Ecto neural progenitor cell (in vitro differentiated cells): ENCODE data around the gene NUMA1.
A peak's percentile ranks its signal among the peaks of the same experiment; 100 is the strongest.

ENCODE experiments used
- DNase-seq: peaks from one replicate; pipeline ENCODE4 v3.0.0-alpha.2; 2018; ENCODE audit warnings: low spot score

Gene NUMA1

DNA sequence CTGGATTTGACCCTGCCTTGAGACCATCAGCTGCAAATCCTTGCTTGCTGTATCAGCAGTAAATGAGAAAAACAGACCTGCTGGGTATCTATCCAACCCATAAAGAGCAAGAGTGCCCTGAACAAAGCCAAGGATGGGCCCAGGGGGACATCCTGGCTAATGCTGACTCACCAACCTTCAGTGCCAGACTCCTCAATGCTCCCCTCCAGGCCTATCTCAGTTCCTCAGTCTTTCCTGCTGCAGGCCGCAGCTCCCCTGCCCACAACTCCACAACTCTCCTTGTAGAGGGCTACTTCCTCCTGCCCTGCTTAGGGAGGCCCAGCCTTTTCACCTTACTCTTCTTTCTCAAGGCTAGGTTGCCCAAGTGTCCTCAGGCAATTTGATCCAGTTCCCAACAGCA is 20.1 kb upstream of the NUMA1 start:
- DNase-seq, result no peak

- DNase-seq, result no peak
Measured at GRCh38 chr11:72100009-72100408, 19.7 kb upstream of the NUMA1 start.

DNA sequence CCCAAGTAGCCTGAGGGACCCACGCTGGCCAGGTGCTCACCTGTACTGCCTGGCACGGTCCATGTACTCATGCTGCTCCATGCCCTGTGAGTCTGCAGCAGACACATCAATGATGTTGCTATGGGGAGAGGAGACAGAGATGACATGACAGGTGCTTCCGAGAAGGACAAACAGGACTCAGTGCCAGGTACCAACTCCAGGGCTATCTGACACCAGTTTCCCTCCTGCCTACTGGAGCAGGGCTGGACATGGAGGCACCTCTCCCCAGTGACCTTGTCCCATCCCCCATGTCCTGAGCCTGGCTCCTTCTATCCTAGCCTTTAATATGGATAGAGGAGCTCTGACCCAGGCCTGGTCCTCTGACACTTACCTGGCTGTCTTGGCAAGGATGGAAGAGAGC is 18.4 kb upstream of the NUMA1 start:
- no peak for DNase-seq

GRCh38 chr11:72091292-72091691 is 10.9 kb upstream of the NUMA1 start:
- DNase-seq, result peak; percentile 81

DNA sequence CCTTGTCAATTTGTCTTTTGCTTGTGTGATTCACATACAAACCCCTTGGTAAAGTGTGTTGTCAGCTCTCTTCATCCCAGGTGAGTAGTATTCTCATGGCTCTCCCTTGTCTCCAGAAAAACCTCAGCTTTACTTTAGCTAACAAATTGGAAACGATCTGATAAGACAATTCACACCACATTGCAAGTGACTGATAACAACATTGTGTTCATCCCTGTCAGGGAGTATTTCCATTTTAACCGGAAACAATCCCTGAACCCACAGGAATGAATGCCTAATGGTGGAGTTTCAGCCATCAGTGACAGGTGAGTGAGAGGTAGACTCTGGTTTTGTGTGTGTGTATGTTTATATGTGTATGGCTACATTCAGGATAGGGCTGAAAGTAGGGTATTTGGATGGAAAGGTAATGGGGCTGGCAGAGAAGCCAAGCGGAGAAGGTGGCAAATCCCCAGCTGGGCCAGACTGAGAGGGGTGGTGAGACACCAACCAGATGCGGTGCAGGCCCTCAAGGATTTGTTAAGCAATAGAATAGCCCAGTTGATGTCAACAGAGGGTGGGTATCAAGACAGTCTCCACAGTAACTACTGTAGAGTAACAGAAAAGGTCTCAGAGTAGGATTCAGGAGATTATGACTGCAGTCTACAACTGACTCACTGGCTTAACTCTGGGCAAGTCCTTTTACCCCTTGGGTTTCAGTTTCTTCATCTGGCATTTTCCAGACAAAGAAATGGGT is 7.9 kb upstream of the NUMA1 start:
- DNase-seq, result no peak

- DNase-seq, result no peak
Measured at GRCh38 chr11:72085621-72086351, 5.4 kb upstream of the NUMA1 start.

DNA sequence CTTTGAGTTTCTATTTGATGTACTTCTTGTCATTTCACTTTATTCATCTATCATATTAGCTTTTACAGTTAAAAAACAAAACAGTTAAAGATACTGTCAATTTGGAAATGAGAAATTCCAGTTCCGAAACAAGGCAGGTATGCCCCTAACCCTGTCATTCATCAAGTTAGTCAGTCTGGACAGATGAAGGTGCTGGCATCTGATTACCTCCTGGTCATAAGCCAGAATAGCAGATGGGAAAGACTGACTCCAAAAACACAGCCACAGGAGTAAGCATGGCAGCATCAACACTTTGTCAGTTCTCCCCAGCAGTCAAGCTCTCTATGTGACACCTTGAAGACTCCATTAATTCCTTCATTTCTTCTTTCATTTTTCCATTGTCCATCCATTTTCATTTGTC is 4.6 kb upstream of the NUMA1 start:
- no peak for DNase-seq

DNA sequence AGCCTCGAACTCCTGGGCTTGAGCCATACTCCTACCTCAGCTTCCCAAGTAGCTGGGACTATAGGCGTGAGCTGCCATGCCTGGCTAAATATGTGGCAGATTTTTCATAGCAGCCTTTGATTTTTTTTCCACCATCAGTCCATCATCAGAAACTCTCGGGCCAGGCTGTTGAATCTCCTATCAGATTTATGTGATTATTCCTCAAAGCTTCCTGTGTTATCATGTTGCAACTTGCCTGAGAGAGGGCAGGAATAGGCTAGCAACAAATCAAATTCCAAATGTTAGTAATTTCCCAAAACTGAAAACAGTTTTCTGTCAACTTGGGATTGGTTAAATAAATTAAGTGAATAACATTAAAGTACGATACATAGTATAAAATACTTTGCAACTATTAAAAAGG is 3.7 kb upstream of the NUMA1 start:
- no peak for DNase-seq

DNA sequence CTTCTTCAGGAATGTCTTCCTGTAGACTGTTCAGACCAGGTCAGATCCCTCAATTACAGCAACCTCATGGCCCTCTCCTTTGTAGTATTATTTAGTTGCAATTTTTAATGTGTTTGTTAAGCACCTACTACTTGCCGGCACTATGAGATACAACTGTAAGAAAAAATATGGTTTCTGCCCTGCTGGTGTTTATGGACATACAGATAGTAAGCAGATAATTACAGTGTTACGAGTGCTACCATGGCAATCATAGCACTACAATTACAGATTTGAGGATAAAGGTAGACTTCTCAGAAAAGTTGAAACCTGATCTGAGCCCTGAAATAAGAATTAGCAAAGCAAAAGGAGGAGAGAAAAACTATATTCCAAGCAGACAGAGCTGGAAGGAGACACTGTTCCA is 3.1 kb upstream of the NUMA1 start:
- no peak for DNase-seq

GRCh38 chr11:72081821-72082453 is 1.6 kb upstream of the NUMA1 start:
- no peak for DNase-seq

DNA sequence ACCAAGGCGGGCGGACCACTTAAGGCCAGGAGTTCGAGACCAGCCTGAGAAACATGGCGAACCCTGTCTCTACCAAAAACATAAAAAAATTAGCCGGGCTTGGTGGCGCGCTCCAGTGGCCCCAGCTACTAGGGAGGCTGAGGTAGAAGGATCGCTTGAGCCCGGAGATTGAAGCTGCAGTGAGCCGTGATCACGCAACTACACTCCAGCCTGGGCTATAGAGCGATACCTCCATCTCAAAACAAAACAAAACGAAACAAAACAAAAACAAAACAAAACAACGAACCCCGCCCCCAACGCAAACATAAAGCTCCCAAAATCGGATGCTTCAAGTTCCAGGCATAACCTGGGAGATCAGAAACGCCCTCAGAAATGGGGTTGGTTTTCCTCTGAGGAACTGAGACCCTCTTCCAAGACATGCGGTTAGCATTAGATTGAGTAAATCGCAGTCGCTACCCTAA is 872 bp upstream of the NUMA1 start:
- DNase-seq, result no peak

GRCh38 chr11:72079819-72080325 is 470 bp downstream of the NUMA1 start:
- no peak for DNase-seq

GRCh38 chr11:72078477-72078876 is 1.9 kb downstream of the NUMA1 start:
- DNase-seq, result no peak

DNA sequence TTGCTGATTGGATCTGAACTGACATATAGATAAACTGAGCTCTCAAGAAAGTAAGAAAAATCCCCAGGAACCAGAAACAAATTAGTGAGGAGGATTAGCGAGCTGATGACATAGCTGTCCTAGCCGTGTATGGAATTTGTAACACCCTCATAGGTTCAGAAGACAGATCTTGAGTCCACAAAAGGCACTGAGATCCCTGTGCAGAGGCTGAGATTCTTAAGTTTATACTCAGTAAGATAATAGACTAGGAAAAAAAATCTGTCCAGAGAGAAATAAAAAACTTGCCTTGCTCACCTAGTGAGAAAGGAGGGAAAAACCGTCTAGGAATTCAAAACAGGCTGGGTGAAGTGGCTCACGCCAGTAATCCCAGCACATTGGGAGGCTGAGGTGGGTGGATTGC is 4.6 kb downstream of the NUMA1 start:
- DNase-seq, result no peak

DNA sequence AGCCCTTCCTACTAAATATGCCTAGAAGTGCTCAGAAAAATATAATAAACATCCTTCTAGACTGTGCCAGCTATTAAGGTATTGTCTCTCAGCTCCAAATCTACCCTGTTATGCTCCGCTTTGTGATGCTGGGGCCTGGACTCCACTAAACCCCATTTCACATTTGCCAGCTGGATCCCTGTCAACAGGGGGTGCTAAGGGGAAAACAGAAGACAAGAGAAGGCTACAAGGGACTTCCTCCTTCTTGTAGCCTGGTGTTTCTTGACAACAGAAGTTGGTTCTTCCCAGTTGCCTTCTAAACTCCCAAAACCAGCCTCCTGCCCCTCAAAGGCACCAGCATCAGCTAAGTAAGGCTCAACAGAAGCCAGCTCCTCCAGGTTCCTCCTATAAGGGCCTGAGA is 5.2 kb downstream of the NUMA1 start:
- DNase-seq, result no peak

GRCh38 chr11:72072348-72072747 is 8.0 kb downstream of the NUMA1 start:
- no peak for DNase-seq

DNA sequence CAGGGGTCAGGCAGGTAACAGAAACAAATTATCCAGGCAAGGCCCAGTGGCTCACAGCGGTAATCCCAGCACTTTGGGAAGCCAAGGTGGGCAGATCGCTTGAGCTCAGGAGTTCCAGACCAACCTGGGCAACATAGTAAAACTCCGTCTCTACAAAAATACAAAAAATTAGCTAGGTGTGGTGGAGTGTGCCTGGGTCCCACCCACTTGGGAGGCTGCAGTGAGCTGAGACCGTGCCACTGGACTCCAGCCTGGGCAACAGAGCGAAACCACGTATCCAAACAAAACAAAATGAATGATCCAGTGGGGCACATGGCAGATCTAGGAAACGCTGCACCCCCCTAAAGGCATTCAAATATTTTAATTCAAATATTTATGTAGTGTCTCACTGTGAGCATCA is 9.9 kb downstream of the NUMA1 start:
- no peak for DNase-seq

GRCh38 chr11:72069787-72070251 is 10.5 kb downstream of the NUMA1 start:
- DNase-seq, result peak; percentile 52

- no peak for DNase-seq
Measured at GRCh38 chr11:72069200-72069599, 11.1 kb downstream of the NUMA1 start.

DNA sequence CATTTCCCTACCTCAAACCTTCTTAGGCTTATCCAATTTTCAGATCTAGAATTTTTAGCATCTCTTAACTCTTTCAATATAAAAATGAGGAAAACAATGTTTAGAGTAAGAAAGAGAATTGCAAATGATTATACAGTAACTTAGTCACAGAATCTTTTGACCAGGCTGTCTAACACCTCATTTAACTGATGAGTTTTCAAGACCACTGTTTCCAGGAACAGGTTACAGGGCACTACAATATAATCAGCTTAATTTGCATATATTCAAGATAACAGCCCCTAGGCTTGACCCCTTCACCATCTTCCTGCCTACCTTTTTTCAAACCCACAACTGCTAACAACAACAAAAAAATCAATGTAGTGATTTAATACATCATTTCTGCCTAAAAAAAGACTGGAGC is 12.7 kb downstream of the NUMA1 start:
- no peak for DNase-seq

DNA sequence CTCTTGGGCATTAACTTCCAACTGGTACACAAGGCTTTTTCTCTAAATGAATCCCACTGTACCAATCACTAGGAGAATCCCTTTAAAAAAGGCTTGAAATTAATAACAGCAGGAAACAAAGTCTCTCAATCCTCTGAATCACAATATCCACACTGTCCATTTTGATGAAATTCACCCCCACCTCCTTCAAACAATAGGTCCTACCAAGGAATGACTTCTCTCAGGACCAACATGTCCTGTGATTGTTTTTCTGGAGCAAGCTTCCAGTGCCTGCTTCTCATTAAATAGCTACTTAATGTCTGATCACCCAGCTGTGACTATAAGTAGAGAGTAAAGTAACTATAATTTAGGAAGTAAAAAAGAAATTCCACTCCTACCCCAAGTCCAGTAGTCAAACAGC is 13.1 kb downstream of the NUMA1 start:
- DNase-seq, result no peak

DNA sequence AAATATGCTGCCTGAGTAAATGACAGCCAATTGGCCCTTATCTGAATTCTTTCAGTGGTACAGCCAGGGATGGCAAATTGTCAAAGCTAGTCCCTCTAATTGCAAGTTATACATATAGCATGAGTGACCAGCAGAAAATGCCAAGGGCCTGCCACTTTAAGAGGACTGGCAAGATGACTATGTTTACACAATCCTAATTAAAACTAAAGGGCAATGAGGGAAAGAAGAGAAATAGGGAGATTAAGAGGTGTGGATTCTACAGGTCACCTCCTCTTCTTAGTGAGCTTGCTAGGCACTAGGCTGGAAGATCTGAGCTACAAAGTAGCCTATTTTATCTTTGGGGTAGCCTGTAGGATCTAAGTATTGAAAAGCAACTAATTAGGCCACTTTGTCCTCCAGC is 13.5 kb downstream of the NUMA1 start:
- no peak for DNase-seq
